Measurements from ENCODE around the gene WWOX.

The WWOX gene

GRCh38 chr16:78485188-78485916, 385.9 kb downstream of the WWOX start:
- in situ Hi-C loops (cut with MboI; ENCODE audit: low sequenced_read_pairs): no loop called here

- in situ Hi-C loops (cut with MboI; ENCODE audit: low sequenced_read_pairs): no loop called here
Measured at GRCh38 chr16:78485917-78486257, 386.4 kb downstream of the WWOX start.

- in situ Hi-C loops (cut with MboI; ENCODE audit: low sequenced_read_pairs): no loop called here
Measured at GRCh38 chr16:78487471-78487870, 388.0 kb downstream of the WWOX start.

GRCh38 chr16:78489072-78489471, 389.6 kb downstream of the WWOX start:
- in situ Hi-C loops (cut with MboI; ENCODE audit: low sequenced_read_pairs): no loop called here

GRCh38 chr16:78489631-78490030, 390.2 kb downstream of the WWOX start:
- in situ Hi-C loops (cut with MboI; ENCODE audit: low sequenced_read_pairs): no loop called here

- in situ Hi-C loops (cut with MboI; ENCODE audit: low sequenced_read_pairs): no loop called here
Measured at GRCh38 chr16:78490431-78490830, 391.0 kb downstream of the WWOX start.

GRCh38 chr16:78490847-78491246, 391.4 kb downstream of the WWOX start:
- in situ Hi-C loops (cut with MboI; ENCODE audit: low sequenced_read_pairs): no loop called here

- in situ Hi-C loops (cut with MboI; ENCODE audit: low sequenced_read_pairs): no loop called here
Measured at GRCh38 chr16:78493573-78493972, 394.1 kb downstream of the WWOX start.

- in situ Hi-C loops (cut with MboI; ENCODE audit: low sequenced_read_pairs): no loop called here
Measured at GRCh38 chr16:78494105-78494504, 394.7 kb downstream of the WWOX start.

- in situ Hi-C loops (cut with MboI; ENCODE audit: low sequenced_read_pairs): no loop called here
Measured at GRCh38 chr16:78494674-78495073, 395.2 kb downstream of the WWOX start.

- in situ Hi-C loops (cut with MboI; ENCODE audit: low sequenced_read_pairs): no loop called here
Measured at GRCh38 chr16:78496189-78496588, 396.7 kb downstream of the WWOX start.

GRCh38 chr16:78499399-78499798, 399.9 kb downstream of the WWOX start:
- in situ Hi-C loops (cut with MboI; ENCODE audit: low sequenced_read_pairs): no loop called here

- in situ Hi-C loops (cut with MboI; ENCODE audit: low sequenced_read_pairs): no loop called here
Measured at GRCh38 chr16:78500659-78501270, 401.3 kb downstream of the WWOX start.

- in situ Hi-C loops (cut with MboI; ENCODE audit: low sequenced_read_pairs): no loop called here
Measured at GRCh38 chr16:78501744-78502143, 402.3 kb downstream of the WWOX start.

GRCh38 chr16:78502812-78503350, 403.4 kb downstream of the WWOX start:
- in situ Hi-C loops (cut with MboI; ENCODE audit: low sequenced_read_pairs): no loop called here

- in situ Hi-C loops (cut with MboI; ENCODE audit: low sequenced_read_pairs): no loop called here
Measured at GRCh38 chr16:78503602-78504001, 404.1 kb downstream of the WWOX start.

GRCh38 chr16:78504401-78504851, 405.0 kb downstream of the WWOX start:
- in situ Hi-C loops (cut with MboI; ENCODE audit: low sequenced_read_pairs): no loop called here

- in situ Hi-C loops (cut with MboI; ENCODE audit: low sequenced_read_pairs): no loop called here
Measured at GRCh38 chr16:78505036-78505435, 405.6 kb downstream of the WWOX start.

GRCh38 chr16:78505544-78506366, 406.3 kb downstream of the WWOX start:
- in situ Hi-C loops (cut with MboI; ENCODE audit: low sequenced_read_pairs): no loop called here

GRCh38 chr16:78506367-78507193, 407.1 kb downstream of the WWOX start:
- in situ Hi-C loops (cut with MboI; ENCODE audit: low sequenced_read_pairs): no loop called here

- in situ Hi-C loops (cut with MboI; ENCODE audit: low sequenced_read_pairs): no loop called here
Measured at GRCh38 chr16:78507576-78507975, 408.1 kb downstream of the WWOX start.

Data from HL-60/S4 (cell line).